ENCODE measurements around the gene CRYGD.

Gene CRYGD

DNA sequence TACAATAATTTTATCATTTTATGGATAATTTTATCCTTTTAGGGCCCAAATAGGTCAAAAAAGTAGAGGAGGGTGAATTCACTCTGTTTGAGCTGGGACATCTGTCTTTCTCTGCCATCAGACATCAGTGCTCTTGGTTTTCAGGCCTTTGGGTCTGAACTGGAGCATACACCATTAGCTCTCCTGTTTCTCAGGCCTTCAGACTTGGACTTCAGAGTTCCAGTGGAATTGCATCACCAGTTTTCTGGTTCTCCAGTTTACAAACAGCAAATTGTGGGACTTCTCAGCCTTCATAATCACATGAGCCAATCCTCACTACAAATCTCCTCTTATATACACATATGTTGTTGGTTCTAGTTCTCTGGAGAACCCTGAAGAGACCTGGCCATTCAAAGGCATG, 33.9 kb downstream of the CRYGD start:
- no peak for DNase-seq

DNA sequence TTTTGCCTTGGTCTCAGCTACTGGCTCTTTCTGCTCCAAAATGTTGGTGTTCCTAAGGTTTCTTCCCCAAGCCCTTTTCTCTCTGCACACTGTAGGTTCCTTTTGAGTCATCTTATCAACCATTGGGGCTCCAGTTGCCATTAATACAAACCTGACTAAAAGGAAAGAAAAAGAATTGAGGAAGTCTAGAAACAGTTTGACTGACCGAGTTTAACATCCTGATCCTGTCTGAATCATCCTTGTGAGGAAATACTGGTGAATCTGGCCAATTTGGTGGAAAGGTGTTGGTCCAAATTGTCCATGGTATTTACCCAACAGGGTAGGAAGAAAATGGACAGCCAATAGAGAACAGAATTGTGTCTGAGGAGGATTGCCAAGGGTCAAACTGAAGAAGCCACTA, 38.3 kb downstream of the CRYGD start:
- no peak for DNase-seq

DNA sequence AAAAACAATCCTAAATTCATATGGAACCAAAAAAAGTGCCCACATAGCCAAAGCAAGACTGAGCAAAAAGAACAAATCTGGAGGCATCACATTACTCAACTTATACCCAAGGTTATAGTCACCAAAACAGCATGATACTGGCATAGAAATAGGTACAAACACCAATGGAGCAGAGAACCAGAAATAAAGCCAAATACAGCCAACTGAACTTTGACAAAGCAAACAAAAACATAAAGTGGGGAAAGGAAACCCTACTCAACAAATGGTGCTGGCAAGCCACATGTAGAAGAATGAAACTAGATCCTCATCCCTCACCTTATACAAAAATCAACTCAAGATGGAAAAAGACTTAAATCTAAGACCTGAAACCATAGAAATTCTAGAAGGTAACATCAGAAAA, 40.5 kb downstream of the CRYGD start:
- DNase-seq = no peak

DNA sequence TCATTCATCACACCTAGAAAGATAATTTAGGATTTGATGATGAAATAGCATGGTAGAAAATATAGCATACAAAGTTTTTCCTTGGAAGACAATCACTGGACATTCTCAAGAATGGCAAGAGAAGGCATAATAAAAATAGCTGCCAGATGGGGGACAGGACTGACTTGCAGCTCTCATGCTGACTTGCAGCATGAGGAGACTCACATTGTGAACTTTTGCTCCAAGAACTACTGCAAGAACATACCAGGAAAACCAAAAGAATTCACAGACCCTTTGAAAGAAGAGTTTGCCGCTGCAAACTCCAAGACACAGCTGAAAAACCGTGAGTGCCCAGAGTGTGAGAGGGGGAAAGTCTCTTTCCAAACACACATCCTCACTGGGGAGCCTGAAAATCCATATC, 47.0 kb downstream of the CRYGD start:
- DNase-seq = no peak

DNA sequence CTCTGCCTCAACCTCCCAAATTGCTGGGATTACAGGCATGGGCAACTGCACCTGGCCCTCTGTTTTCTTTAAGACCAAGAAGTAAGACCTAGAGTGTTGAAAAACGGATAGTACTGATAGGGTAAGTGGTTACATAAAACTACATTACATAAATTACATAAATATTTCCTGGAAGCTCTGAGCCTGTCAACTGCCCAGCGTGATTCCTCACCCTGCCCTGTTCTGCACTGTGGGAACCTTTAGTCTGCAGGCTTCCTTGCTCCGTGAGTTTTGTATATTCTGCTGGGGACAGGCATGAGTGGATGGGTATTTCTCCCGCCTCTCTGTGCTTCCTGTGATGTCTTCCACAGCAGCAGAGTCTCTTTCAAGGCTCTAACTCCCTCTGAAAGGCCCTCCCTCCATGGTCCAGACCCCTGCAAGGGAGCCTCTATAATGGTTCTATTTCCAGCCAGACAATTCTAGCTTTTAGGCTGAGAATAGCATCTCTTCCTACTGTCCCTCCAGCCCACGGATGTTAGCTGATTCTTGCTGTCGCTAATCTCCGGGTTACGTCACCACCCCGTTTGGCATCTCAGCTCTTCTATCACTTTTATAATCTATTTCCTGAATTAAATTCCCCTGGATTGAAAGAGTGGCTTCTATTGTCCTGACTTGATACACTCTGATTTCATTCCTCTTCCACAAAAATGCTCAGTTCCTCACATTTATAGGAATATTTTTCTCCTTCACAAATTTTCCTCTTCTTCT, 49.5 kb downstream of the CRYGD start:
- DNase-seq = no peak

DNA sequence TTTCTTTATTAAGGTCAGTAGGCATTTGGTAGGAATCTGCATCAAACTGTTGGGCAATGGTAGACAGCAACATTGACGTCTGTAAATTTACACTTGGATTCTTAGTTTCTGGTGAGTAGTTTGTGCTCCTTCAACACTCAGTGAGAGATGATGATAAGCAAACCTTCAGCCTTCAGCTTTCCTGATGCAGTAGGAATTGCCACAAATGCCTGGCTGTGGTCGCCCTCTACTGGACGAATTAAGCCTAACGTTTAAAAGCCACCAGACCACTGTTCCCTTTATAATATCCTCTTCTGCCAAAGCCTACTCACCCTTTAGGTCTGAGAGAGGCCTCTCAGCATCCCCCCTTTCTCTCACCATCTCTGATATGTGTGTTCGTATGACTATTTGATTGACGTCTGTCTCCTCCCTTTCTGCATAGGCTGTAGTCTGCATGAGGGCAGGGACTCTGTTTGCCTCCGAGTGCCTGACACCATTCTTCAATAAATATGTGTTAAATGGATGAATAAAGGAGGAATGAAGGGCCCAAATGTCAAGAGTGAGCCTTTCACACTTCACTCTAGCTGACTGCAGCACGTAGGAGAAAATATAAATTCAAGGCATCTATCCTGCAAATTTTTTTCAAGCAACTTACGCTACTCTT, 52.0 kb downstream of the CRYGD start:
- peak in 41 of 51 donors; percentile 0 to 79 (median 37) for DNase-seq
